IPS DF 19.7 (cell line): ENCODE data around the gene TCOF1.

Source experiments
- DNase-seq: peaks from one replicate; pipeline ENCODE4 v3.0.0-alpha.2; 2013; ENCODE audit warnings: low read depth, low spot score

TCOF1 gene

GRCh38 chr5:150350524-150351344 is 6.8 kb upstream of the TCOF1 start:
- DNase-seq: peak; percentile 75

- DNase-seq: no peak
Measured at GRCh38 chr5:150352244-150353031, 5.1 kb upstream of the TCOF1 start.

- no peak for DNase-seq
Measured at GRCh38 chr5:150353032-150353675, 4.3 kb upstream of the TCOF1 start.

GRCh38 chr5:150355791-150356190 is 1.7 kb upstream of the TCOF1 start:
- DNase-seq: no peak

GRCh38 chr5:150356575-150357294 is 762 bp upstream of the TCOF1 start:
- DNase-seq: no peak

- no peak for DNase-seq
Measured at GRCh38 chr5:150358261-150359095, 981 bp downstream of the TCOF1 start.

GRCh38 chr5:150361301-150361700 is 3.8 kb downstream of the TCOF1 start:
- no peak for DNase-seq

- DNase-seq: no peak
Measured at GRCh38 chr5:150363185-150363584, 5.7 kb downstream of the TCOF1 start.

- no peak for DNase-seq
Measured at GRCh38 chr5:150364004-150364403, 6.5 kb downstream of the TCOF1 start.

- no peak for DNase-seq
Measured at GRCh38 chr5:150368526-150368925, 11.0 kb downstream of the TCOF1 start.

- DNase-seq: no peak
Measured at GRCh38 chr5:150372639-150373038, 15.1 kb downstream of the TCOF1 start.

- no peak for DNase-seq
Measured at GRCh38 chr5:150374651-150375050, 17.2 kb downstream of the TCOF1 start.

- DNase-seq: no peak
Measured at GRCh38 chr5:150376799-150377771, 19.6 kb downstream of the TCOF1 start.

- DNase-seq: no peak
Measured at GRCh38 chr5:150377964-150378694, 20.6 kb downstream of the TCOF1 start.

GRCh38 chr5:150384701-150385100 is 27.2 kb downstream of the TCOF1 start:
- no peak for DNase-seq

- DNase-seq: no peak
Measured at GRCh38 chr5:150386024-150386855, 28.7 kb downstream of the TCOF1 start.

- no peak for DNase-seq
Measured at GRCh38 chr5:150389531-150390266, 32.2 kb downstream of the TCOF1 start.
